ENCODE results near the gene LSM4. TPM values are rescaled to one million over a fixed set of nuclear protein-coding genes. Genes with fewer than 3 reads are reported as not detected.

LSM4 gene
- total RNA-seq, 1 donor from 2014 or later: 166 TPM

DNA sequence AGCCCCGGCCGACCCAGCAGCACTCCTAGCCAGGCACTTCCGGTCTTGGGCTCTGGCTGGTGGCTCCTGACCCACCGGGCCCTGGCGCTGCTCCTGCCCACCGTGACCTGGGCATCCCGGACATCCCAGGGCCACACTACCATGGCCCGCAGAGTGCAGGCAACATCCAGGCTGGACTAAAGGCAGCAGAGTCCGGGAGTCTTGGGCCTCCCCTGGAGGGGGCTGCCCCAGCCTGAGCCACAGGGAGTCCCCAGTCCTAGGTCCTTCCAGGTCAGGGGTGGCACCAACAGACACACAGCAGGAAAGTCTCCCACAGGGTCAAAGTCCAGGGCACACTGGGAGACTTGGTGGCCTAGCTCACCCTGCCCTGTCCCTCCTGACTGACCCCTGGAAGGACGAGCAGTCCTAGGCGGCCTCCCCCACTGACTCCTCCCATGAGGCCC is 10.8 kb downstream of the LSM4 start:
- Mint-ChIP-seq H3K4me3 (ENCODE audit: unreplicated experiment) (no peak overlapping the region), H3K9me3 (ENCODE audit: unreplicated experiment) (no peaks in the 10 kb centered on the region), H3K27me3 (ENCODE audit: unreplicated experiment) (peaks cover 3% of the 10 kb centered on the region), H3K4me1 (ENCODE audit: unreplicated experiment) (peaks cover 12% of the 10 kb centered on the region), H3K27ac (ENCODE audit: unreplicated experiment) (no peak overlapping the region), H3K36me3 (ENCODE audit: low read depth, unreplicated experiment) (peaks cover 9% of the 10 kb centered on the region)
- TF ChIP-seq, protein P1, sequence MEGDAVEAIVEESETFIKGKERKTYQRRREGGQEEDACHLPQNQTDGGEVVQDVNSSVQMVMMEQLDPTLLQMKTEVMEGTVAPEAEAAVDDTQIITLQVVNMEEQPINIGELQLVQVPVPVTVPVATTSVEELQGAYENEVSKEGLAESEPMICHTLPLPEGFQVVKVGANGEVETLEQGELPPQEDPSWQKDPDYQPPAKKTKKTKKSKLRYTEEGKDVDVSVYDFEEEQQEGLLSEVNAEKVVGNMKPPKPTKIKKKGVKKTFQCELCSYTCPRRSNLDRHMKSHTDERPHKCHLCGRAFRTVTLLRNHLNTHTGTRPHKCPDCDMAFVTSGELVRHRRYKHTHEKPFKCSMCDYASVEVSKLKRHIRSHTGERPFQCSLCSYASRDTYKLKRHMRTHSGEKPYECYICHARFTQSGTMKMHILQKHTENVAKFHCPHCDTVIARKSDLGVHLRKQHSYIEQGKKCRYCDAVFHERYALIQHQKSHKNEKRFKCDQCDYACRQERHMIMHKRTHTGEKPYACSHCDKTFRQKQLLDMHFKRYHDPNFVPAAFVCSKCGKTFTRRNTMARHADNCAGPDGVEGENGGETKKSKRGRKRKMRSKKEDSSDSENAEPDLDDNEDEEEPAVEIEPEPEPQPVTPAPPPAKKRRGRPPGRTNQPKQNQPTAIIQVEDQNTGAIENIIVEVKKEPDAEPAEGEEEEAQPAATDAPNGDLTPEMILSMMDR (IDR thresholded peaks at IDR 0.05; ENCODE audit: unreplicated experiment): no peak
- no peak for DNase-seq (ENCODE audit: low spot score)

DNA sequence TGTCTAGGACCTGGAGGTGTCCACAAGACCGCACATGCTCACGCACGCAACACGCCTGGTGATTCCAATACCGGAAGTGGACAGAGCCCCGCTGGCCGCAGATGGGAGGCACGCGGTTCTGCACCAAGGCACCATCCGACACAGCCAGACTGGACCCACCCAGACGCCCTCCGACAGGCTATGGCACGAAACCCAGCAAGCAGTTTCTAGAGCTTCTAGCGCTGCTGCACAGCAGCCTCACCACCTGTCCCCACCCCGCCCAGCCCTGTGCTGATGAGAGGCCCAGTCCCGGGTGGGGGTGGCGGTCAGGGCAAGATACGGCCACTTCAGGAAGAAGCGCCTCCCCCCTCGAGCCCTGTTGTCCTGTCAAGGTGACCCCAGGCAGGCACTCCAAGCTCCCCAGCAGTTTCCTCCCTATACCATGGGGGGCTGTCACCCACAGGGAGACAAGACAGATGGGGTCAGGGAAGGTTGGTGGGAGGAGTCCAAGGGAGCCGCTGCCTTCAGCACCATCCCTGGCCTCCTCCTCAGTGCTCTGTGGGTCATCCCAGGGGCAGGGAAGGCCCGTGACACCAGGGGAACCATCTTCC is 11.3 kb downstream of the LSM4 start:
- DNase-seq (ENCODE audit: low spot score): no peak
- Mint-ChIP-seq H3K4me1 (ENCODE audit: unreplicated experiment) (peaks cover 17% of the 10 kb centered on the region), H3K9me3 (ENCODE audit: unreplicated experiment) (no peaks in the 10 kb centered on the region), H3K36me3 (ENCODE audit: low read depth, unreplicated experiment) (peaks cover 14% of the 10 kb centered on the region), H3K4me3 (ENCODE audit: unreplicated experiment) (no peak overlapping the region), H3K27ac (ENCODE audit: unreplicated experiment) (no peak overlapping the region), H3K27me3 (ENCODE audit: unreplicated experiment) (peaks cover 7% of the 10 kb centered on the region)
- TF ChIP-seq, protein P1 (IDR thresholded peaks at IDR 0.05; ENCODE audit: unreplicated experiment): no peak

DNA sequence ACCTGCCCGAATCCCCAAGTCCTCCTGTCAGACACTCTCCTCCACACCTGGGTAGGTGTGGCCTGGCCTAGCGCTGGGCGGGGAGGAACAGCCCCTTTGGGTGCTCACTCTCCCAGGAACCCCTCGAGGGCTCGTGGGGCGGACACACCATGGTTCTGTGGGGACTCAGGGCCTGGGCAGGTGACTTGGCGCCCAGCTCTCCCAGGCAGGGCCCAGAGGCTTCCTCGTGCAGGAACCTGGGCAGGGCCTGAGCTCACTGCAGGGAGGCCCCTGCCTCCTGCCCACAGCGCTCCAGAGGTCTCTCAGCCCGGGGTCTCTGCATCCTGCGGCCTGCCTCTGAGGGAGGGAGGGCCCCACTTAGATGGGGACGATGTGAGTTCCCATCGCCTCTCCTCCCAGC is 11.9 kb downstream of the LSM4 start:
- H3K4me1 Mint-ChIP-seq (ENCODE audit: unreplicated experiment): peaks cover 17% of the 10 kb centered on the region
- H3K36me3 Mint-ChIP-seq (ENCODE audit: low read depth, unreplicated experiment): peaks cover 15% of the 10 kb centered on the region
- H3K27ac Mint-ChIP-seq (ENCODE audit: unreplicated experiment): no peak overlapping the region

DNA sequence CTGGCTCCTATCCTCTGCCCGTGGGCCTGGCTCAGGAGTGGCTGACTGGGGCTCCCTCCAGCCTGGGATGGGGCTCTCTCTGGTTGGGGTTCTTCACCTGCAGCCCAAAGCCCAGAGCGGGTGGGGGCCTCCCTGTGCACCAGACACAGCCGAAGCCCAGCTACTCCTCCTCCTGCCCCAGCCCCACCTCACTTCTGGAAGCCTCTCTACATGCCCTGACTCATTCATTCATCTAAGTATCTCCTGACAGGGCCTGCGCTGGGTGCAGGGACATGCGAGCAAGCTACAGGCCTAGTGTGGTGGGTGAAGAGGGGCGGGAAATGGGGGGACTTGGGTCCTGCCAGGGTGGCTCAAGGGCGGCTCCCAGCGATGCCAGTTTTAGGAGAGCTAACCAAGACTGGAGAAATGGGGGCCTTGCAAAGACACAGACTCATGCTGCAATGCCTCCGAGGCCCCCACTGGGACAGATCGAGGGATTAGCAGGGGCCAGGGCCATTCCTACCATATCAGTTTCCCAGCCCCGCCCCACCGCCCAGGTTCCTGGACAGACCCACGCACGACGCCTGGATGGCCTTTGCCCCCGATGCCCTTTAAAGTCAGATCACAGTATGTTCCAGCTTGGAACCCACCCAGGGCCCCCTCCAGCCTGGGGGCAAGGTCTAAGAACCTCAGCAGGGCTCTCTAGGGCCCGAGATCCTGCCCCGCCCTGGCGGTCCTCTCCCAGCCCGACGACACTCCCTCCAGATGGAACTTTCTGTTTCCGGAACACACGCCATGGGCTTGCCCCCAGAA is 12.6 kb downstream of the LSM4 start:
- DNase-seq (ENCODE audit: low spot score): no peak
- peaks cover 15% of the 10 kb centered on the region for H3K36me3 Mint-ChIP-seq (ENCODE audit: low read depth, unreplicated experiment)
- H3K27me3 Mint-ChIP-seq (ENCODE audit: unreplicated experiment): peaks cover 8% of the 10 kb centered on the region
- TF ChIP-seq, protein P1 (IDR thresholded peaks at IDR 0.05; ENCODE audit: unreplicated experiment): no peak
- H3K27ac Mint-ChIP-seq (ENCODE audit: unreplicated experiment): no peak overlapping the region
- H3K9me3 Mint-ChIP-seq (ENCODE audit: unreplicated experiment): no peaks in the 10 kb centered on the region
- H3K4me3 Mint-ChIP-seq (ENCODE audit: unreplicated experiment): no peak overlapping the region
- peaks cover 12% of the 10 kb centered on the region for H3K4me1 Mint-ChIP-seq (ENCODE audit: unreplicated experiment)

More for the DNA sequence above, 11.9 kb downstream of the LSM4 start:
- TF ChIP-seq, protein P1 (IDR thresholded peaks at IDR 0.05; ENCODE audit: unreplicated experiment): no peak
- Mint-ChIP-seq H3K4me3 (ENCODE audit: unreplicated experiment) (no peak overlapping the region), H3K9me3 (ENCODE audit: unreplicated experiment) (no peaks in the 10 kb centered on the region), H3K27me3 (ENCODE audit: unreplicated experiment) (peaks cover 8% of the 10 kb centered on the region)
- no peak for DNase-seq (ENCODE audit: low spot score)

DNA sequence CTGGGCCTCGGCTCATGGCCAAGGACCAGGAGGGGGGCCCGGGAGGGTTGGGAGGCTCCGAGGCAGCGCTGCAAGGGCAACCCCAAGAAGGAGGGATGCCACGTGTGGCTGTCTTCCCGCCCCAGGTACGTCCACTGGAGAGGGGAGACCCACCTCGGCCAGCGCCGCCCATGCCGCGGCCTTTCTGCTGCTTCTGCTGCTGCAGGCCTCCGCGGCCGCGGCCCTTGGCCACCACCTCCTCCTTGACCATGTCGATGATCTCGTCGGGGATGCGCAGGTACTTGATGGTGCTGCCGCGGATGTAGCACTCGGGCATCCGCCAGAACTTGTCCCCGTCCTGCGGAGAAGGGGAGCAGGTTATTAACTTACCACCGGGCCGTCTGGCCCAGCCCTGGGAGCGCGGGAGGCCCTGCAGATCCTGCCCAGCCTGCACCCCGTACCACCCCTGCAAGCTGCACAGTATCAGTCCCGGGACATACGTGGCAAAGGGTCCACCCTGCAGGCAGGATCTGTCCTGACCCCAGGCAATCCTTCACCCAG is 13.3 kb downstream of the LSM4 start:
- Mint-ChIP-seq H3K27ac (ENCODE audit: unreplicated experiment) (no peak overlapping the region), H3K4me1 (ENCODE audit: unreplicated experiment) (peaks cover 17% of the 10 kb centered on the region), H3K9me3 (ENCODE audit: unreplicated experiment) (no peaks in the 10 kb centered on the region), H3K4me3 (ENCODE audit: unreplicated experiment) (no peak overlapping the region), H3K27me3 (ENCODE audit: unreplicated experiment) (peaks cover 8% of the 10 kb centered on the region), H3K36me3 (ENCODE audit: low read depth, unreplicated experiment) (peaks cover 15% of the 10 kb centered on the region)
- no peak for DNase-seq (ENCODE audit: low spot score)
- TF ChIP-seq, protein P1 (IDR thresholded peaks at IDR 0.05; ENCODE audit: unreplicated experiment): no peak
